ENCODE measurements around the gene PDE3A.
"Not testable (repeated sequence)": the region's sequence is repeated elsewhere in the genome, so short reads cannot be mapped to it uniquely, and the experiment has no call there.

The PDE3A gene

GRCh38 chr12:20599757-20600156 is 231.4 kb downstream of the PDE3A start:
- DNase-seq, result no peak

DNA sequence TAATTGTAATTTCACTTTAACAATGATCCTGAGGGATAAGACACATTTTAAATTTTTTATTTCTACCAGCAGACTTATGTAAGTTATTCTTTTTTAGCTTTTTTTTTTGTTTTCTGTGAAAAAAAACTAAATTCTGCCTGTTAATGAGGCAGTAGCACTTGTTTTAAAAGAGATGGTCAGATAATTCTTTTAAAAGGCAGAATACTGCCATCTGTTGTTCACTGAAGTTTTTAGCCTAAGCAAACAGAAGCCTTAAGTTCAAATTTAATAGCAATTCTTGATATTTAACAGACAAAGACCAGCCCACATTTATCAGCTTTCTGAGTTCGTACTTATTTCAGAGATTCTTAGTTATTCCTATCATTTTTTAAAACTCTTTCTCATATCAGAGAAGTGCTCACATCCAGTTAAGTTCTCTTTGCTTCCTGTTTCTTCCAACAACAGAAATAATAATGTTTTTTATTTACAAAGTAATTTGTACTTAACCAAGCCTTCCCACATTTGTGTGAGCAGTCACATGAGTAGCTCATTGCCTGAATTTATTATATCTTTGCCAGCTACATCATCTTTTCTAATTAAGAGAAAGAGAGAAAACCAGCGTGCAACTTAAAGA is 233.4 kb downstream of the PDE3A start:
- peak in 1 of 56 donors; percentile 51 for DNase-seq

DNA sequence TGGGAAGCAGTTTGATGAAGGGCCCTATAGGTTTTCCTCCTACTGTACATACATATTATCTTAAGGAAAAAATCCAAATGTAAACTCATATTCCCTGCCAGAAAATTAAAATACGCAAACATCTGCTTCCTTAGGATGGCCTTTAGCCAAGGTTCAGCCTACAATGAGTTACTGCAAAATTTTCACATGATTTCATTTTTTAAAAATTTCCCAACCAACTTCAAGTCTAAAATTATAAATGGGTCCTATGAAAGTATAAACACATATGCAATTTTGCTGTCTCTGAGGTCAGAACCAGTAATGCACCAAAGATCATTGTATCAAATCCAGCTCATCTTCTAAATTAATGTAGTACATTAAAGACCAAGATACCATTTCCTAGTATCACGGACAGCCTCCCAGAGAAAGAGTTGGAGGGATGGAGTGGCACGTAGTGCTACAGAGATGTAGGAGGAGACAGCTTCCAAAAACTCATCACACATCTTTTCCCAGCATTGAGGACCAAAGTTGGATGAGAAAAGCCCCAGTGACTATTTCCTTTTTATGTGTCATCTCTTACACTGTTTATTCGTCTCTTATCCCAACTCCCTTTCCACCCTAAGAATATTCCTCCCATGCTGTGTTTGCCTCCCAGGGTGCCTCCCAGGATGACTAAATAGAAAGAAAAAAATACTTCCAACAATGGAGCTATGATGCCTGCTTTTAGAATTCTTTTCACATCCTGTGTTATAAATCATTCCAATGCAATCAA is 234.5 kb downstream of the PDE3A start:
- DNase-seq, result no peak

- no peak for DNase-seq
Observed at GRCh38 chr12:20604408-20605067, 236.2 kb downstream of the PDE3A start.

GRCh38 chr12:20615020-20615419 is 246.7 kb downstream of the PDE3A start:
- DNase-seq, result not testable (repeated sequence)

- no peak for DNase-seq
Observed at GRCh38 chr12:20616093-20616492, 247.8 kb downstream of the PDE3A start.

DNA sequence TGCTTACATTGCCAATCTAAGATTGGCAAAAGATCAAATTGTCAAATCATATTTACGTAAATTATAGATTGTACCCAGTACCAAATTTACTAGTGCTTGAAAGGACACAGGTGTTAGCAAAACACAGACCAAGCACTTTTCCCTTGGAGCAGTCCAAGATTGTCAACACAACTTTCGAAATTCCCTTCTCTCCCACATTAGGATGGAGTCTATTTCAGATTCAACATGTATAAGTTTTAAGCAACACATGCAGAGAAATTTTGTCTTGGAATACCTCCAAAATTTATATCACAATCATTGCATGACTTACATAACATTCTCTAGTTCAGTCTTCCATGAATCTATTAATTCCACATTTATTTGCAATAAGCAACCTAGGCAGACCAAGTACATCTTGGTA is 251.9 kb downstream of the PDE3A start:
- DNase-seq, result no peak

DNA sequence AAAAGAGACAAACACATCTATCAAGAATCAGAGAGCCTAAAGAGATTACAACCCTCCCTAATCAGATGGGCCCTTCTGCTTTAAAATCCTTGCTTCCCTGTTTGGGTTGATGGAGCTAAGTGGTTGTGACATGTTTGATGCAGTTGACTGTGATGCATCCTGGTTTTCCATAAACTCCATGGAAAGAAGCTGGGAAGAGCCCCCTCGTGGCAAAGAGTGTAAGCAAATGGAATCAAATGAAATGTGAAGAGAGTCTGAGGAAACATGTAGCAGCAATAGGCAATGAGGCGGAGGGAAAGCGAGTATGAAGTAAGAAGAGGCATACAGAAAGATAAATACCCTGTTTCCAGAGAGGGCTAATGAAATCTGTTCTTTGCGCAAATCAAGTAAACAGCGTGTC is 256.4 kb downstream of the PDE3A start:
- DNase-seq, result no peak

- no peak for DNase-seq
Observed at GRCh38 chr12:20625531-20625930, 257.2 kb downstream of the PDE3A start.

GRCh38 chr12:20627001-20627588 is 258.8 kb downstream of the PDE3A start:
- DNase-seq, result no peak

DNA sequence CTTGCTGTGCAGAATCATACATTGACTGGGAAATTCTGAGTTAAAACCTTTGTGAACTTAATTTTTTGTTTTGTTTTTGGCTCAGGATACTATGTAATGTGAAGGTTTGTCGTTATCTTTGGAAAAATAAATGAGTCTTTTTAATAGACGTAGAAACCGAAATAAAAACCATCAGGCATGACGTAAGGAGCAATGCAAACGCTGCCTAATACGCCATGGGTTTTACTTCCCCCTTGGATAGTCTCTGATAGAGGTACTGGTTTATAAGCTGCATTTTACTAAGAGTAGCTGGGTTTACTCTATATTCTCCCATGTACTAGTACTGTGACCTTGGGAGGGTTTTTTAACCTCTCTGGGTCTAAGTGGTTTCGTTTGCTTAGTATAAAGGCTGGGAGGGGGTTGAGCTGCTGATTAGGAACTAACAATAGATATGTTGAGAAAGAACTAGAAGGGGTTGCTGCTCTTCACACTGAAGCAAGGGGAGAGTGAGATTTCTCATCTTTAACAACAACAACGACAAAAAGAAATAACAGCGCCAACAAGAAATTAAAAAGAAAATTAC is 260.0 kb downstream of the PDE3A start:
- DNase-seq, result no peak

DNA sequence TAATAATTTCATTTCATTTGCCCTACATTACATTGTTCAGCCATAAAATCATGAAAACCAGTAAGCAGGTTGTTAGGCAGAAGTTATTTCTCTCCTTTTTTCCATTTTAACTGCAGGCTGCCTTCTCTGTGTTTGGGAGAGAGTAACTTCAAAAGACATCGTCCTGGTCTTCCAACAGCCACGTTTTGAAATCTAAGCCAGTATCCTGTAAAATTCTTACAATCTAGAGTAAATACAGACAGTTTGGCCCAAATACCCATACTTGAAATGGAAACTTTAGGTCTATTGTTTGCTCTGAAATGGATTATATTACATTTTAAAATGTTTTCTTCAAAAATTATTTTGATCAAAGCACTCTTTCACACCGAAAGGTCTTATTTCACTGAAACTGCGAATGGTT is 260.7 kb downstream of the PDE3A start:
- no peak for DNase-seq

- no peak for DNase-seq
Observed at GRCh38 chr12:20629414-20630156, 261.2 kb downstream of the PDE3A start.

DNA sequence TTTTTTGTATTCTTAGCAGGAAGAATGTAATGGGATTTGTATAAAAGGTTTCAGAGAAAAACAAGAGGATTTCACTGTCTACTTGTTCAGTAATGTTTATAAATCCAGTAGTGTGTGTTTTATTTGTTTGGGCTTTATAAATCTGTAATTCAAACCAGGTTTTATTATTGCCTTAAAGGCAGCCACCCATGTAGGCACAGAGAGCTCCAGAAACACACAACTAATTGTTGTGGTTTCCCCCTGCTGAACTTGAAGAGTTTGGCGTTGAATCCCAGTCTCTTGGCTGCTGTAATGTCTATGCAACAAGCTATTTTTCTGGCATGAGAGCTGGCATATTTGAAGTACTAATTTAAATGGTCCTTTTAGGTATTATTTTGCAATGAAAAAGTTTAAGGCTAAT is 263.4 kb downstream of the PDE3A start:
- DNase-seq, result no peak

- no peak for DNase-seq
Observed at GRCh38 chr12:20641106-20641505, 272.8 kb downstream of the PDE3A start.

DNA sequence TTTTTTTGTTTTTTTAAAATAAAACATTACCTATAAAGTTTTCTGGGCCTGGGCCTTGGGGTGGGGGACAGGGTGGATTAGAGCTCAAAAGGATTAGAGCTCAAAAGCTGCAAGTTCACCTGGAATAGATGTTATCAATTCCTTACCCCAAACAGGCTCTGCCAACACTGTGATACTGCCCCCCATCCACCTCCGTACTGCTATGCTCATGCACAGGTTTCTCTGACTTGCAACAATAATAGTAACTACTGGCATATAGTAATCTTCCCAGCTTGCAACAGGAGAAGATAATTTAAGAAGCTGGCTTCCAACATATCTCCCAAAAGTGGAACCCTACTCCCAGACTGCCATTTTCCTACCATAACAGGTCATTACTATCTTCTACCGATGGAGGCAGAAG is 275.5 kb downstream of the PDE3A start:
- DNase-seq, result no peak

- peak in 1 of 56 donors; percentile 19 for DNase-seq
Observed at GRCh38 chr12:20646239-20646827, 278.0 kb downstream of the PDE3A start.

DNA sequence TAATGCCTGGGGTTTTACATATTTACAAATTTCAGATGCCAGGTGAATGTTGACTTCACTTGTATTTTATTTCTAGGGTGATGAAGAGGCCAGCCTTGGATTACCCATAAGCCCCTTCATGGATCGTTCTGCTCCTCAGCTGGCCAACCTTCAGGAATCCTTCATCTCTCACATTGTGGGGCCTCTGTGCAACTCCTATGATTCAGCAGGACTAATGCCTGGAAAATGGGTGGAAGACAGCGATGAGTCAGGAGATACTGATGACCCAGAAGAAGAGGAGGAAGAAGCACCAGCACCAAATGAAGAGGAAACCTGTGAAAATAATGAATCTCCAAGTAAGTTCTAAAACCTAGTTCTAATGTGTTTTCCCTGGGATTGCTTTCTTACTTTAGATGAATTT is 285.5 kb downstream of the PDE3A start:
- no peak for DNase-seq

GRCh38 chr12:20656600-20656999 is 288.3 kb downstream of the PDE3A start:
- no peak for DNase-seq

DNA sequence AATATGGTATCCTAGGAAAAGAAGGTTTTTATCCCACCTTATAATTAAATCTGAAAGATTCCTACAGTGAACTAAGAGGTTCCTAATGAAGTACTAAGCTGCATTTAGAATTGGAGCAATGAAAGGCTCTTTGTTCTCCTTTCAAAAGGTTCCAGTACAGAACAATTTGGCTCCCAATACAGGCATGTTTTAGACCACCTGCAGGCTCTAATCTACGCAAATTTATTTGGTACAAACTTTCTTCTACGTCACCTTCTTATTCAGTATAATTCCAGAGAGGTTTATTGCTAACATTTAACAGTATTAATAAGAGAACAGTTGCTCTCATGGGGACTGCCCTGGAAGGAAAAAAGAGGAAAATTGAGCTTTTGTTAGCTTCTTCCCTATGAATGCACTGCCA is 289.2 kb downstream of the PDE3A start:
- no peak for DNase-seq

- DNase-seq, result no peak
Observed at GRCh38 chr12:20681334-20681733, 313.0 kb downstream of the PDE3A start.

Data from amygdala (tissue), 56 donors.